Ecto neural progenitor cell (in vitro differentiated cells): Measurements from ENCODE around the gene MYO16.

Source experiments
- DNase-seq: peaks from one replicate; pipeline ENCODE4 v3.0.0-alpha.2; 2018; ENCODE audit warnings: low spot score

The MYO16 gene

DNA sequence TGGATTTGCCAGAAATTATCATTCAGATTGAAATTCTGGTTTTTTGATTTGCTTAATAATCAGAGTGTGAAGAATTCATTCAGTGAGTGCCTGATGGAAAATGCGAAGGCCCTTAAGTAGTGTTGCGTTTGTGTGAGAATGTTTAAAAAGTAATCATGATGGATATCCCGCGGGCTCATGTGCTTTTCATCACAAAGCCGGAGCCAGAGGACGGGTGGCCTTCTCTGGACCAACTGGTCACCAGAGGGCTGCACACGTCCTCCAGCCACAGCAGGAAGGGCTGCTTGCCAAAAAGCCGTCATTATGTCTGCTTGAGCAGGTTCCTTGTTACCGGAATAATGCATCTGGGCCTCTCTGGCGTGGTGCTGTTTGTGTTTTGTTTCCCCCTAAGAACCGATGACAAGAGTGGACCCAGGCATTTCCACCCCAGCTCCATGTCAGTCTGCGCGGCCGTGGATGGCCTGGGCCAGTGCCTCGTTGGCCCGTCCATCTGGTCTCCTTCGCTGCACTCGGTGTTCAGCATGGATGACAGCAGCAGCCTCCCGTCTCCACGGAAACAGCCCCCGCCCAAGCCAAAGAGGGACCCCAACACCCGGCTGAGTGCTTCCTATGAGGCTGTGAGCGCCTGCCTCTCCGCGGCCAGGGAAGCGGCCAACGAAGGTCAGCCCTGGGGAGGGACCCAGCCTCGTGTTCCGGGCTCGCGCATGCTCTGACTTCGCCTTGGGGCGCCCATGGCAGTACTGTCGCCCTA is 497.7 kb downstream of the MYO16 start:
- no peak for DNase-seq

DNA sequence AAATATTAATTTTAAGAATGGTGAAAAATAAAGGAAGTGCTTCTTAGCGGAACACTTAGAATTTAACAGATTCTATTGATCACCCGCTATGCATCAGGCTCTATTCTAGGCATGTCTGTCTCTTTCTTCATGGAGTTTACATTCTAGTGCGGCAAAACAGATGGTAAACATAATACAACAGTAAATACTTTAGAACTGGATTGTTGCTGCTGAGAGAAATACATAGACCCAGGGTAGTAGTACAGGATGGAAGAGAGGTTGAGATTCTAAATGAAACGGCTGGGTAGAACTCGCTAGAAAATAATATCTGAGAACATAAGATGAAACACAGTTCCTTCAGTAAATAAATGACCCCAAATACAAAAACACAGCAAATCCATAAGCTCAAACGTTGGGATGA is 498.7 kb downstream of the MYO16 start:
- DNase-seq = no peak

DNA sequence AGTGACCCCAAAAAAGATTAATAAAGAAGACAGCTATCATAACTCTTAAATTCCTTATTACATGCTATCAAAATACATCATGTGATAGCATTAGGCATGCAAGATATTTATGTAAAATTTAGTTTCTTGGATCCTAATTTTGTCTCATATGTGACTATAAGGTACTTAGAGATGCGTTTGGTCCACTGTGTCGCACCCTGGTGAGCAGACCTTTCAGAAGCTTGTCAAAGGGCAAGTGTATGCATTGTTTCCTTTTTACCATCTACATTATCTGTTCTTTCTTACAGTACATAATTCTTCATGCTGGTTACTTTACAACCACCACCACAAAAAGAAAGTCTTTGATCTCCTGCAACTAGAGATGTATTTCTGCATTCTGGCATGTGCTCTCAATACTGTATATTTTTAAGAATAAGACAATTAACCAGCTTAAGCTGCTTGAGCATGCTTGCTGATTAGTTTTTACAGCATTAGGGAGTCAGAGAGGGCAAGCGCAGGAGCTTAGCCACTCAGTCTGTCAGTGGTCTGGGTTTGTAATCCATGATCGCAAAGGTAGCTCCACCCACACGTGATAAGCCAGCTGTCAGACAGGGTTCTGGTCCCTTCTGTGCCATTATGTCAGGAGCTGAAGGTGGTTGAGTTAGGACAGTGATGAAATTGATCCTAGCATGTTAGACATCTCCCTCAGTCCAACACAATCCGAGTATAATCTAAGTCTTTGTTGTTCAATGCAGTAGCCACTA is 500.9 kb downstream of the MYO16 start:
- DNase-seq = no peak

DNA sequence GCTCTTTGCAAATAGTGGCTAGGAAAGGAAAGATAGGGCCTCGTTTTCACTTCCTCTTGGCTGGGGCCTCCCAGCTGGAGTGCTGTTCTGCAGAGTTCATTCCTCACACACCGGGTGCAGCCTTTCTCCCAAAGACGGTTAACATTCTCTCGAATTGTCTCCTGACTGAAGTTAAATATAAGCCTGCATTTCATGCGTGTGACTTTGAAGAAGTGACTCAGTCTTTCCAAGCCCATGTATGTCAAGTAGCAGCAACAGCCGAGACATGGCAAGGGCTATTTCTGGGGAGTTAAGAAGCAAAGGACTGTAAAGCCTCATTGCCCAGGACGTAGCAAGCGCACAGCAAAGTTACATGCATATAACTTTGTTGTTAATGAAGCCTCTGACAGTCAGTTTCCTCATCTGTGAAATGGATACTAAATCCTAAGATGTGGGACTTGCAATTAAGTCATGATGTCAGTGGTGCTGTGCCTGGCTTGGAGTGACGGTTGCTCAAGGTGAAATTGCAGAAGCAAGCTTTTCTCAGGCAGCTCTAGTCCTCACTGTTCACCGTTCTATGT is 502.4 kb downstream of the MYO16 start:
- DNase-seq = no peak

DNA sequence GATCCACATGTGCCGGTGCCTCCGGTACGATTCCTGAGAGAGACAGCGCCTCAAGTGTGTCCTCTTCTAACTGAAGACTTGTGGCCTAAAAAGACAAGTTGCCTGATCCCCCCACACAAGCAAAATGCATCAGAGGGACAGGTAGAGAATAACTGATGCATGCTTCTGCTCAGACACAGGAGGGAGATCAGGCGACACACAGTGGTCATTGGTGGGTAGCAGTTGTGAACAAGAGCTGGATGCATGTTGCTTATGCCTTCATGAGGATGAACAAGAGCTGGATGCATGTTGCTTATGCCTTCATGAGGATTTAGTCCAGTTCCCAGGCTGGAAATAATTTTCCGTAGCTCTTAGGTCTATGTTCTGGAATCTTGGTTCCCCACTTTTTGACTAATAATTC is 505.6 kb downstream of the MYO16 start:
- no peak for DNase-seq

DNA sequence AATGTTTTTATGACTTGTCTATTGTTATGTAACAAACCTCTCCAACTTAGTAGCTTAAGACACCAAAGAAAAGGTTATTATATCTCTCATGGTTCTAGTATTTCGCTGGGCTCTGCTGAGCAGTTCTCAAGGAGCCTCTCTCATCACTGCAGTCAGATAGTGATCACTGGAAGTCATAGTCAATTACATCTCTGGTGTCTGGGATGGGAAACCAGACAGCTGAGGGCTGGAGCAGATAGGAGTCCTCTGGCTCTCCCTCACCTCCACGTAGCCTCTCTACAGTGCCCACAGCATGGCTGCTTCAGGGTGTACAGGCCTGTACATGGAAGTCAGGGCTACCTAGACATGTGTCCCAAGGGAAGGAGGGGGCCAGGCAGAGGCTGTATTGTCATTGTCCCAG is 507.5 kb downstream of the MYO16 start:
- DNase-seq = no peak

DNA sequence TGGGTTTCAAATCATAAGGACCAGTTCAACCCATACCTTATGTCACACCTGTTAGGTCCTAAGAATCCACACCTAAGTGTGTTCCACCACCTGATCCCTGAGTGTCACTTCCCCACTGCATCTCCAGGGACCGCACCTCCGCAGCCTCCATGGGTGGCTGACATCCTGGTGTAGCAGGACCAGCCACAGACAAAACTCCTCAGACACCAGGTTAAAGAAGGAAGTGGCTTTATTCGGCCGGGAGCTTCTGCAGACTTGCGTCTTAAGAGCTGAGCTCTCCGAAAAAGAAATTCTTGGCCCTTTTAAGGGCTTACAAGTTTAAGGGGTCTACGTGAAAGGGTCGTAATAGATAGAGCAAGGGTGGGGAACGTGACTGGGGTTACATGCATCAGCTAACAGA is 509.9 kb downstream of the MYO16 start:
- DNase-seq = no peak

DNA sequence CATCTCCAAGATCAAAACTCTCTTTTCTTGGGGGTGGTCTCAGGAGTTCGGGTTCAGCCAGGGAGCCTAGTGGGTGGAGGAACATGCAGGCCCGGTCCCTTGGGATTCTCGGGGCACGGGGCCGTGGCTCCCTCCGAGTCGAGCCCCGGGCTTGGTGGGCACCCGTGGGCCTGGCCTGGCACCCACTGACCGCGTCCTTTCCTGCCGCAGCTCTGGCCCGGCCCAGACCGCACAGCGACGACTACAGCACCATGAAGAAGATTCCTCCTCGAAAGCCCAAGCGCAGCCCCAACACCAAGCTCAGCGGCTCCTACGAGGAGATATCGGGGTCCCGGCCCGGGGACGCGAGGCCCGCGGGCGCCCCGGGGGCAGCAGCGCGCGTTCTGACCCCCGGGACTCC is 510.6 kb downstream of the MYO16 start:
- DNase-seq = no peak

DNA sequence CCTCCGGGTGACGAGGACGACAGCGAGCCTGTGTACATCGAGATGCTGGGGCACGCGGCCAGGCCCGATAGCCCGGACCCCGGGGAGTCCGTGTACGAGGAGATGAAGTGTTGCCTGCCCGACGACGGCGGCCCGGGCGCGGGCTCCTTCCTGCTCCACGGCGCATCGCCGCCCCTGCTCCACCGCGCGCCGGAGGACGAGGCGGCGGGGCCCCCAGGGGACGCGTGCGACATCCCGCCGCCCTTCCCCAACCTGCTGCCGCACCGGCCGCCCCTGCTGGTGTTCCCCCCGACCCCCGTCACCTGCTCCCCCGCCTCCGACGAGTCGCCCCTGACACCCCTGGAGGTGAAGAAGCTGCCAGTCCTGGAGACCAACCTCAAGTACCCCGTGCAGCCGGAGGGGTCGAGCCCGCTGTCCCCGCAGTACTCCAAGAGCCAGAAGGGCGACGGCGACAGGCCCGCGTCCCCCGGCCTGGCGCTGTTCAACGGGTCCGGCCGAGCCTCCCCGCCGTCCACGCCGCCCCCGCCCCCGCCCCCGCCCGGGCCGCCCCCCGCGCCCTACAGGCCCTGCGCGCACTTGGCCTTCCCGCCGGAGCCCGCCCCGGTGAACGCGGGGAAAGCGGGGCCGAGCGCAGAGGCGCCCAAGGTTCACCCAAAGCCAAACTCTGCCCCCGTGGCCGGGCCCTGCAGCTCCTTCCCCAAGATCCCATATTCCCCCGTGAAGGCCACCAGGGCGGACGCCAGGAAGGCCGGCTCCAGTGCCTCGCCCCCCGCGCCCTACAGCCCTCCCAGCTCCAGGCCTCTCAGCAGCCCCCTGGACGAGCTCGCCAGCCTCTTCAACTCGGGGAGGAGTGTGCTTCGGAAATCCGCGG is 511.3 kb downstream of the MYO16 start:
- no peak for DNase-seq

DNA sequence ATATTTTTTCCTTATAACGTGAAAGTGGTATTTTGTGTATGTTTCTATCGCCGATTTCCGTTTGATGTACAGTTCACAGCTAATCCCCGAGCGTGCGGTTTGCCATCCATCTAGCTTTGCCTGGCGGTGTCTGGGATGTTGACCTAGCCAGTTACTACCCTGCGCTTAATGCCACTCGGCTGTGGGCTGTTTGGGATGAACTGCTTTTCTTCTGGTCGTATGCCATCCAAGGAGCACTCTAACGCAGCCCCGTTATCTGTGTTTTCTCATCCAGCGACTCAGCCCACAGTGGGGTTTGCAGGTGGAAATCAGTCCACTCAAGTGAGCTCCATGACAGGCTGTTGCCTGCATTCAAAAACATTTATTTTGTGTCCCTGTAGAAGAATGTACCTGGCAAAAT is 512.3 kb downstream of the MYO16 start:
- DNase-seq = no peak

DNA sequence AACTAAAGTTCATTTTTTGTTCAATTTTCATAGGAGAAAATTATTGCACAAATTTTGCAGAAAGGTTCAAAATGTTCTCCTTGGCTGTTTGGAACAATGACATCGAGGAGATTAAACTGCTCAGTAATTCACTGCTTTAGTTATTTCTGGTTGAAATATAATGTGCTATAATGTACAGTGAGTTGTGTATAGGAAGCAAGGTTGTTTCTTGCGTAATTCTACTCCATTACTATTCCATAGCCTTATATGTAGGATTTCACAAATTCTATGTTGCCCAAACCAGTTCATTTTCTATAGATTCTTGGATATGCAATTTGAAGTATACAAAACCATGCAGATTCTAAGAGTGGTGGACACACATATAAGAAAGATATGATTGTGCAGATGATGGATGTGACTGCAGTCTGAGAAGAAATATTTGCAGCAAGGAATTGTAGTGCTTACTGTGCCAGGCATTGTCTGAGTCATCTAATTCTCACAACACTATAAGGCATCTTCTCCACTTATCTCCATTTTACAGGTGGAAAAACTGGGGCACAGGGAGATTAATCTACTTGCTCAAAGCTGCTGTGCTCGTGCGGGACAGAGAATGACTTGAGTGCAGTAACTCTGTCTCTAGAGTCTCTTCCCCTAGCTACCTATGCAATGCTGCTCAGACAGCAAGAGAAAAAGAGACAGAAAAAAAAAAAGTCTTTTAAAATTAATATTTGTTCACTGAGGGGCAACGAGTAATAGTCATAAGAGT is 515.5 kb downstream of the MYO16 start:
- no peak for DNase-seq

DNA sequence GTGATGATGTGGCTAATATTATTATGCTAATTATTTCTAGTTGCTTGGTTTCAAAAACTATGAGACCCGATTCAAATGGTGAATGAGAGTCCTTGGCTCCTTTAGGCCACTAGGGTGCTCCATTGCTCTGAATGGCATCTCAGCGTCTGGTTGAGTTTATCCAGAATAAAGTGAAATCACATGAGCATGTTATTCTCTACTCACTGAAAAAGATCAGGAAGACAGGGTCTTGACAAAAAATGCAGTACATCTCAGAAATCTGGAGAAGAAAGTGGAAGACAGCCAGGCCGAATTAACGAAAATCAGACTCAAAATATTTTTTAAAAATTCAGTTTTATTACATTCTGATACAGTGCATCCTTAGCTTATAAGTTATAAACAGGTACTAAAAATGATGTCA is 516.2 kb downstream of the MYO16 start:
- DNase-seq = no peak

DNA sequence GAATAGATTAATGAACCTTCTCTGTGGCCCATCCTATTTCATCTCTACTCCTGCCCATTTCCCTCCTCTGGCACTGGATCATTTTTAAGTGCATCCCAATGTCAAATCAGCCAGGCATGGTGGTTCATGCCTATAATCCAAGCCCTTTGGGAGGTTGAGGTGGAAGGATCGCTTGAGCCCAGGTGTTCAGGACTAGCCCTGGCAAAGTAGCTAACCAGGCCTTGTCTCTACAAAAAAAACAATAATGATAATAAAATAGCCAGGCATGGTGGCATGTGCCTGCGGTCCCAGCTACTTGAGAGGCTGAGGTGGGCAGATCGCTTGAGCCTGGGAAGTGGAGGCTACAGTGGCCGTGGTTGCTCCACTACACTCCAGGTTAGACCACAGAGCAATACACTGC is 517.0 kb downstream of the MYO16 start:
- DNase-seq = no peak

DNA sequence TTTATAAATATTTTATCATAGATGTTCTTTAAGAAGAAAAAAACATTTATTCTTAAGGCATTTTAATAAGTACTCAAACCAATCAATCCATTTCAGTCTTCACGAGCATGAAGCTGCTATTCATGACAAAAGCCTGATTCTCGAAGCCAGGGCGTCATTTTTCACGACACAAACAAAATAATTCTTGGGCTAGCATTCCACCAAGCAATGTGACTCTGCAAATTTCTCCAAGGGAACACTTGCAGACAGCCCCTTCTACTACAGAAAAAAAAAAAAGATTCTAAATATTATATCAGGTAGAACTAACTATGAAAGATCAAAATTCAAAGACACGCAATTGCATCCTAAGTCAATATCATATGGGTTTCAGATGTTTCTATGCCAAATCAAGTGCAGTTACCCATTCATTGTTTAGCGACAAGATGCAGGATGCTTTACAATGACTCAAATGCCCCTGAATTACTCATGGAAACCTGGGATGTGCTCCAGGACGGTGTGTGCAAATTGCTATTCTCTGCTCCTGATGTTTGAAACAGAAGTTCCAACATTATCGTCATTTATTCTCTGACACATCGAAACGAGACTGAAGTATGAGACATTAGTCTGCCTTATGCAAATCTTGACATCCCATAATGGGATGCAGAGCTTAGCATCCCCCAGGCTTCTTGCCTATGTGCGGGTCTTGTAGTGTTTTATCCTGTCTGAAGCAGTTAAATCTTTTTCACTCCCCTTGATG is 517.7 kb downstream of the MYO16 start:
- DNase-seq = no peak

DNA sequence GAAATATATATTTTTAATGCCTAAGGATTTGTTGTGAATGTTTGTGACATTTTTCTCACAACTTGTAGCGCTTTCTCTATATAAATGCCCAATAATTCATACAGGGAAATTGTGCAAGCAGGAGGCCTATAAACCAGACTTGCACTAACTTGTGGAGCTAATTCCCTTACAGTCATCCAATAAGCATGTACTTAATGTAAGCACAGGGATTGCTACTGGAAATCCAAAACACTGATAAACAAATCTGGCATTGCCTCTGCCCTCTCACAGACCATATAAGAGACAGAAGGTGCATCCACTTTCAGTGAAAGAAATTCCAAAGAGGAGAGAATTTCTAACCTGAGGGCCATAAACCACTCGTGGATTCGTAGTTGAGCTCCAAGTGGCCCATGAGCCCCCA is 518.8 kb downstream of the MYO16 start:
- no peak for DNase-seq

DNA sequence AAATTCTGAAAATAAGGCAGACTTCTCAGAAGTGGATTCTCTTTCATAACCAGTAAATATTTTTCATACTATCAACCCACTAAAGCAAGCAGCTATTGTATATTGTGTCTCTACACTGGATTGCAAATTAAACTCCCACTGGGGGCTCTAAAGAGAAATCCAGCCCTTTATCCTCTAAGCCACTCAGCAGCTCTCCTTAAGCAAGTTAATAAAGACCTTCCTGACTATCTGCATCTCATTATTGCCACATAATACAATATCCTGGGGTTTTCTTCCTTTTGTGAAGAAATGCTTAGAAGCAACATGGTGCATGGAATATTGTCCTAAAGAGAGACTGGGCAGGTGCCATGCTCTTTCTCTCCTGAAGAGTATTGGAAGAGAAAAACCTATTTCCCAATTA is 521.3 kb downstream of the MYO16 start:
- DNase-seq = no peak

DNA sequence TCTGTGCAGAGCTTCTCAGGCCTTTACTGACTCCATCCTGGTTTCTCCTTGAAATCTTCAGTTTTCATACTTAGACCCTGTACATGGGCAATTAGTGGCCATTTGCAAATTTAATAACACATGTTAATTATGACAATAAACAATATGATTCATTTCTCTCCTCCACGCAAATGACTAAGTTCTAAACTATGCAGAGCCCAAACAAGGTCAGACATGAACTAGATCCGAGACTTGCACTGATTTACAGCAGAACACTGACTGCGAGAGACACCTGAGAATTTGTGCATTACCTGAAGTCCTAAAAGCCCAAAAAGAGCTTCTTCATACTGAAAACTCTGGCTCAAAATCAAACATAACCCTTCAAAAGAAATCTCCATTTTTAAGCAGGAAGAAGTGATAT is 521.8 kb downstream of the MYO16 start:
- no peak for DNase-seq

DNA sequence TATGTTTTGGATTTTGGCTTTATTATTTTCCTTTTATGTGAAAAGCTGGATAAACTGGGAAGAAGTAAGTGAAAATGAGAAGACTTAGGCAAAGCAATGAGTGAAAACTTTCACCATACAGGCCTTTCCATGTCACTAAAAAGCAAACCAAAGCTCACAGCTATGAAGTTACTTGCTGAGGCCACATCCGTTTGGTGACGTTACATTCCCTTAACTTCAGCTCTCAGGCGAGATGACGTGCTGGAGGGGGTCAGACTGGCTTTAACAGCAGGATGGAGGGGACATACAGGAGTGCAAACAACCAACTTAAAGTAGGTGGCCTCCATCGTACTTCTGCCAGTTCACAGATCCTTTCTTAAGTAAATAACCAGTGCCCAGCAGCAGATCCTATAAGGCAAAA is 522.3 kb downstream of the MYO16 start:
- DNase-seq = no peak

DNA sequence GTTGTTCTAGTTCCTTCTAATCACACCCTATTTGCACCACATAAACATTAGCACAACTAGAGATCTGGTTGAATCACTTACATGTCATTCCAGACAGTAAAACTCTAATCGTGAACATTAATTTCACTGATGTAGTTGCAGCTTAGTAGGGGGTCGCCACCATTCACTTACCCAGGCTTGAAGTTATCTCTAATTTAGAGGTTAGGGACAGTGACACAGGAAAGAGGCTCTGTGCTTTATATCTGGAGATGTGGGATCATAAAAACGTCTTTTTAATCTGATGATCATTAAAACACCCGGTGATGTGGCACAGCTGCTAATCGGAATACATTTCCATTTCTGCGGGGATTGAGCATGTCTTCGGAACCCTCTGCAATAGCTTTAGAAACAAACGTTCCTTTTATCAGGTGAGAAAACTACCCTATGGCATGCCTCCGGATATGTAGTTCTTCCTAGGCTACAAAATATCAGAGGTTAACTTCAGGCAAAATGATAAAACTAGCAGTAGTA is 523.0 kb downstream of the MYO16 start:
- no peak for DNase-seq

DNA sequence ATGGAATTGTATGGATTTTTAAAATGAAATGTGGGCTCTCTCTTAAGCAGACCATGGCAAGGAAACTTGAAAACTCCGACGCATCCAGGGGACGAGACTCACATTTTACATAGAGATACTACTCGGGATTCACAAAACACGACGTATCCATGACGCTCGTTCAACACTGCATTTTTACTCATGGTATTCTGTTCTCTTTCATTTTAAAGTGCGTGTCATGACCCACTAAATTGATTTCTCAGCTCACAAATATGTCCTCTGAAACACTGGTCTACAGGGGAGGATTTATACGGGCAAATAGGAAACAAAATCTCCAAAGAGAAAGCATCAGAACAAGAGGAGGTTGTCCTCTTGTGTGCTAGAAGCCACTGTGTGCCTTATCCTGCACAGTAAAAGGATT is 523.5 kb downstream of the MYO16 start:
- DNase-seq = no peak

DNA sequence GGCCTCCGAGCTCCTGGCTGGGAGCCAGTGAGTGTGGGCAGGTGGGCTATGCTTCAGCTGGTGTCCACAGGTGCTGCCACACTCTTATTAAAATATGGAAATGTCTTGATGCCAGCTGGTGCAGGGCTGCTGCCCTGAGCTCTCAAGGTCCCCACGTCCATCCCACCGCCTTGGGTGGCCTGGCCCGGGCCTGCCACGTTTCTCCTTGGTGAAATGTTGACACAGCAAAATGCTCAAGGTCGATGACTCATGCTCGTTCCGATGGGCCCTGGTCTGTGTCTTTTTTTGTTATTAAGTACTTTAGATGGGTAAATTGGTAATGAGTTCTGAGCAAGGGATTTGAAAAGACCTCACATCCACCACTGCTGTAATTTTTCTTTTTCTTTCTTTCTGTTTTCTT is 524.7 kb downstream of the MYO16 start:
- DNase-seq = no peak
